ENCODE data around the gene PHF2.

Gene PHF2

DNA sequence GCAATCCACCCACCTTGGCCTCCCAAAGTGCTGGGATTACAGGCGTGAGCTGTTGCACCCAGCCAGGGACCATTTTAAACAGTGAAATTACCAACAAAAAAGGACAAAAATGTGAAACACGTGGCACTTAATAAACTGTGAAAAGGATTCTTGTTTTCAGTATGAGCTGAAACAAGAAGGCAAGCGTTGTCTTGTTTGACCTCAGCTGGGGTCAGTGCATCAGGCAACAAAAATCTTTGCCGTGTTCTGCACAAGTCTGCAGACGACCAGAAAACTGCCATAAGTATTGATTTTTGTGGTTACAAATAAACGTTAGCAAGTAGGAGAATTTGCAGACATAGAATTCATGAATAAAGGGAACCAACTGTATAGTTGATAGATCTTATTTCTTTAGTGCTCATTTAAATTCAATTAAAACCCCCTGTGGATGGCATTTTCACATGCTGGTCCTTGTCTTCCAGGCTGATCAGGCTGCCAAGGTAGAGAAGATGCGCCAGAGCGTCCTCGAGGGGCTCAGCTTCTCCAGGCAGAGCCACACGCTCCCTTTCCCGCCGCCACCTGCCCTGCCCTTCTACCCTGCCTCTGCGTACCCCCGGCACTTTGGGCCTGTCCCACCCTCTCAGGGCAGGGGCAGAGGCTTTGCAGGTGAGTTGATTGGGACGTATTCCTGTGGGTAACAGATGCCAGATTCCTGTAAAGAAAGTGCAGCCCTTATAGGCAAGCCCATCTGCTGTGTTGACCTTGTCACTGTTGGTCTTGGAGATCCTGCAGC, 18.8 kb upstream of the PHF2 start:
- no peak overlapping the region for H3K4me3 ChIP-seq (ENCODE audit: low read length)
- TF ChIP-seq, protein P1, sequence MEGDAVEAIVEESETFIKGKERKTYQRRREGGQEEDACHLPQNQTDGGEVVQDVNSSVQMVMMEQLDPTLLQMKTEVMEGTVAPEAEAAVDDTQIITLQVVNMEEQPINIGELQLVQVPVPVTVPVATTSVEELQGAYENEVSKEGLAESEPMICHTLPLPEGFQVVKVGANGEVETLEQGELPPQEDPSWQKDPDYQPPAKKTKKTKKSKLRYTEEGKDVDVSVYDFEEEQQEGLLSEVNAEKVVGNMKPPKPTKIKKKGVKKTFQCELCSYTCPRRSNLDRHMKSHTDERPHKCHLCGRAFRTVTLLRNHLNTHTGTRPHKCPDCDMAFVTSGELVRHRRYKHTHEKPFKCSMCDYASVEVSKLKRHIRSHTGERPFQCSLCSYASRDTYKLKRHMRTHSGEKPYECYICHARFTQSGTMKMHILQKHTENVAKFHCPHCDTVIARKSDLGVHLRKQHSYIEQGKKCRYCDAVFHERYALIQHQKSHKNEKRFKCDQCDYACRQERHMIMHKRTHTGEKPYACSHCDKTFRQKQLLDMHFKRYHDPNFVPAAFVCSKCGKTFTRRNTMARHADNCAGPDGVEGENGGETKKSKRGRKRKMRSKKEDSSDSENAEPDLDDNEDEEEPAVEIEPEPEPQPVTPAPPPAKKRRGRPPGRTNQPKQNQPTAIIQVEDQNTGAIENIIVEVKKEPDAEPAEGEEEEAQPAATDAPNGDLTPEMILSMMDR (IDR thresholded peaks at IDR 0.05; ENCODE audit: insufficient read depth, low read depth, low read length, missing control alignments) = no peak
- DNase-seq (ENCODE audit: low read depth) = no peak

DNA sequence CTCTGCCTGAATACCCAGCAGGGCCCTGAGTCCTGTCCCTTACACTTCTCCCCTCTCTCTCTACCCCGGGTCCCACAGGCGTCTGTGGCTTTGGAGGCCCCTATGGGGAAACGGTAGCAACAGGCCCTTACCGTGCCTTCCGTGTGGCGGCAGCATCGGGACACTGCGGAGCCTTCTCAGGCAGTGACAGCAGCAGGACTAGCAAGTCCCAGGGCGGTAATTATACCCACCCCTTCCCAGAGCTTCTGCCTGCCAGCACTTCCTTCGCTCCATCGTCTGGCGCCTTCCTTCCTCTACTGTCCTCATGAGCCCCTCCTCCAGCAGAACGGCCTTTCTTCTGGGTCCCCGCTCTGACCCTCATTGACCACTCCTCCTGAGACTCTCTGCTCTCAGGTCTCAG, 17.9 kb upstream of the PHF2 start:
- no peak for DNase-seq (ENCODE audit: low read depth)
- TF ChIP-seq, protein P1 (IDR thresholded peaks at IDR 0.05; ENCODE audit: insufficient read depth, low read depth, low read length, missing control alignments) = no peak
- H3K4me3 ChIP-seq (ENCODE audit: low read length) = no peak overlapping the region

DNA sequence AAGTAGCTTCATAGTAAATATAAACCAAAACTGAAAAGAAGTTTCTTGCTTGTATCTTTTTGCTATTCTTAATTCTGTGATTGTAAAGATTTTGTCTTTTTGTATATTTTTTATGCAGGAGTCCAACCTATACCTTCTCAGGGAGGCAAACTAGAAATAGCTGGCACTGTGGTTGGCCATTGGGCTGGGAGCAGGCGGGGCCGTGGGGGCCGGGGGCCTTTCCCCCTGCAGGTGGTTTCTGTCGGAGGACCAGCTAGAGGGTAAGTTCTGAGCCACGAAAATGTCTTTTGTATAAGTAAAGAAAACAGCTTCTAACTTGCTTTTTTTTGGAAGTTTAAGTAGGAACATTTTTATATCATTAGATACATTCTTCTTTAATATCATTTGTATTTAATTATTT, 15.4 kb upstream of the PHF2 start:
- DNase-seq (ENCODE audit: low read depth) = no peak
- TF ChIP-seq, protein P1 (IDR thresholded peaks at IDR 0.05; ENCODE audit: insufficient read depth, low read depth, low read length, missing control alignments) = no peak
- no peak overlapping the region for H3K4me3 ChIP-seq (ENCODE audit: low read length)

DNA sequence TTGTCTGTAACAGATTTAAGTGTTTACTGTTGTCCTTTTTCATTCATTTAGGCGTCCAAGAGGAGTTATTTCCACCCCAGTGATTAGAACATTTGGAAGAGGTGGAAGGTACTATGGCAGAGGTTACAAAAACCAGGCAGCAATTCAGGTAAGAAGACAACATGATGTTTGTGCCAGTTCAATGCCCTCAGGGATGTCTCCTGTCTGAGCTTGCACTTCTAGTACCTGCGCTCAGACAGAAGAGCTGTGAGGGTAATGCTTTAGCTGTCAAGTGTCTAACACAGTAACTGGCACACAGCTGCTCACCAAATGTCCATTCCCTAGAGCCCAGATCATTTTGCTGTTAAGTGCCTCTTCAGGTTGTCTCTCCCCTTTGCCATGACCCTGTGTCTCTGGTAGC, 14.2 kb upstream of the PHF2 start:
- TF ChIP-seq, protein P1 (IDR thresholded peaks at IDR 0.05; ENCODE audit: insufficient read depth, low read depth, low read length, missing control alignments) = no peak
- H3K4me3 ChIP-seq (ENCODE audit: low read length) = no peak overlapping the region
- peak; percentile 82 for DNase-seq (ENCODE audit: low read depth)

DNA sequence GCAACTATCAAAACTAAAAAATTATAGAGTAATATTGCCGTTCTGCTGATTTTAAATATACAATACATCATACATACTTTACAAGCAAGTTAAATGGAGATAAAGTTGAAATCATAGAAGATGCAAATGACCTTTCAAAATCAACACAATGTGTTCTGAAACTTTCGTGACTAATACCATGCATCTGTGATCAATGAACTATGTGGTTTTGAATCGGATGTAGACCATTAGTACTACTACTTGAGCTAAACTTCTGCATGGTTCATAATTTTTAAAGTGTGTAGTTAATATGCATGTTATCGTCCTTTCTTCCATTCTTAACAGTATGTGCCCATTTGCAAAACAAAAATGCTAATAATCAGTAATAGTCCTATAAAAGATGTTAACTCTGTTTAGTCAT, 11.3 kb upstream of the PHF2 start:
- DNase-seq (ENCODE audit: low read depth) = no peak
- H3K4me3 ChIP-seq (ENCODE audit: low read length) = no peak overlapping the region
- TF ChIP-seq, protein P1 (IDR thresholded peaks at IDR 0.05; ENCODE audit: insufficient read depth, low read depth, low read length, missing control alignments) = no peak

DNA sequence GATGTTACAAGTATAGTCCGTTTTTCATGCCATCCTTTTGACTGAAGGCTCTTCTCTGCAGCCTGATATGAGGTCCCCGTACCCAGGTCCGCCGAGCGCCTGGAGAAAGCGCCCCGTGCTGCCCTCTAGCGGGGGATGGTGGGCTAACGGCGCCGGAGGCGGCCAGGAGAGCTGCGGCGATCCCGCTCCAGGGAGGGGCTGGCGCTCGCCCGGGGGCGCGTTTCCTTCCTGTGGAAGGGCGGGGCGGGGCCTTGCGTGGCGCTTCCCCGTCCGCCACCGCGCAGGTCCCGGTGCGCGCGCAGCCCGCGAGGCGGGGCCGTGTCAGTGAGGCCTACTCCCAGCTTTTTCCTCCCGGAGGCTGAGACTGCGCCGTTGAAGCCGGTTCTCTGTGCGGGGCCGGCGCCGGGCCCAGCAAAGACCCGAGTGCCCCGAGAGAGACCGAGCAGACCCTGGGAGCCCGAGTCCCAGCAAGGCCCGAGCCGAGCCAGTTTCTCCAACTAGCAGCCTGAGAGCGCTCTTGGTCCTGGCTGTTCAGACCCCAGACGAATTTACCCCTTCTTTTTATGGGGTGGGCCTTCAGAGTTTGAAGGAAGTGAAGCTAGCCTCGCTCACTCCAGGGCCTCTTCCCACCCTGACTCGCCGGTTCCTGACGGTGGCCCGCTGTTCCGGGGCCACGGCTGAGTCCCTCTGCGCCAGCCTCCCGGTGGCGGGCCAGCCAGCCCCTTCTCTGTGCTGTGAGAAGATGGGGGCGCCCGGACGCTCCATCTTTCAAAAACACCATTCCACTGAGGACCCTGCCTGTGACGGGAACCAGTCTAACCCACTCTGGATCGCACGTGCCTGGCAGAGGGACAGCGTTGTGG, 9.7 kb upstream of the PHF2 start:
- peak; percentile 95 for DNase-seq (ENCODE audit: low read depth)
- peak overlapping the region; percentile 73 for H3K4me3 ChIP-seq (ENCODE audit: low read length)
- TF ChIP-seq, protein P1 (IDR thresholded peaks at IDR 0.05; ENCODE audit: insufficient read depth, low read depth, low read length, missing control alignments) = peak; percentile 75
